Measurements from ENCODE around the gene SLF2.

Gene SLF2

DNA sequence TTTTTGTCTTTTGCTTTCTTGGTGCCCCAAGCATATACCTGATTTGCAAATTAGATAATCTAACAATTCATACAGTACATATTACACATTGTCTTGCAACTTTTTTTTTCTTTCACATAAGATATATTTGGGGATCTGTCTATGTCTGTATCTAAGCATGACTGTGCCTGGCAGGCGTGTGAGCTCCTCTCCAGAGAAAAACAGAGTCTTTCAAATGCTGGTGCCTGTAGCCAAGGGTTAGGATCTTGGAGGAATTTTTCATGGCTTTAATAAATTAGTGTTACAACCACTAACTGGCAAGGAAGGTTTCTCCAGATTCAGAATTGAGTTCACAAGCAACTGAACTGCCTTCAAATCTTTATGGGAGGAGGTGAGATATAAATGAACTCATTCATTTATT, 14.8 kb upstream of the SLF2 start:
- Histone ChIP-seq H3K9me3 (ENCODE audit: insufficient read depth, low read depth, low read length) (no peaks in the 10 kb centered on the region), H3K4me3 (ENCODE audit: low read depth, low read length) (no peak overlapping the region), H4K12ac (ENCODE audit: low read depth, low read length) (no peak overlapping the region), H3K4ac (ENCODE audit: low read depth, low read length) (no peak overlapping the region), H3K18ac (ENCODE audit: low read length) (no peak overlapping the region), H2BK12ac (ENCODE audit: low read length) (no peak overlapping the region), H3K27me3 (ENCODE audit: insufficient read depth, low read length) (no peaks in the 10 kb centered on the region), H3K27ac (ENCODE audit: low read depth, low read length) (no peak overlapping the region), H2AFZ (ENCODE audit: insufficient read depth, low read length, poor library complexity) (no peak overlapping the region), H2BK5ac (ENCODE audit: low read depth, low read length, poor library complexity) (no peak overlapping the region), H3K79me2 (ENCODE audit: control insufficient read depth, insufficient read depth, low read length, poor library complexity) (no peaks in the 10 kb centered on the region), H3K79me1 (ENCODE audit: low read length) (no peaks in the 10 kb centered on the region), H3K9ac (ENCODE audit: low read length) (no peak overlapping the region), H2AK5ac (ENCODE audit: low read length) (no peak overlapping the region), H3K14ac (ENCODE audit: low read length) (no peak overlapping the region), H3K23ac (ENCODE audit: low read length) (no peak overlapping the region), H4K8ac (ENCODE audit: low read depth, low read length) (no peak overlapping the region), H2BK120ac (ENCODE audit: insufficient read depth, low read length, poor library complexity) (no peak overlapping the region), H3K4me1 (ENCODE audit: control insufficient read depth in 1 of 2, insufficient read depth in 2 of 2, low read length in 2 of 2) (no peaks in the 10 kb centered on the region), H3K4me2 (ENCODE audit: low read length) (no peak overlapping the region), H4K91ac (ENCODE audit: low read depth, low read length) (no peak overlapping the region), H3K36me3 (ENCODE audit: control insufficient read depth in 1 of 2, insufficient read depth in 2 of 2, low read length in 2 of 2) (no peaks in the 10 kb centered on the region)
- DNase-seq, result no peak
- no CpG with 5 or more reads among the region's 1 CpG for WGBS (ENCODE audit: extremely low coverage, insufficient coverage, insufficient read length)

DNA sequence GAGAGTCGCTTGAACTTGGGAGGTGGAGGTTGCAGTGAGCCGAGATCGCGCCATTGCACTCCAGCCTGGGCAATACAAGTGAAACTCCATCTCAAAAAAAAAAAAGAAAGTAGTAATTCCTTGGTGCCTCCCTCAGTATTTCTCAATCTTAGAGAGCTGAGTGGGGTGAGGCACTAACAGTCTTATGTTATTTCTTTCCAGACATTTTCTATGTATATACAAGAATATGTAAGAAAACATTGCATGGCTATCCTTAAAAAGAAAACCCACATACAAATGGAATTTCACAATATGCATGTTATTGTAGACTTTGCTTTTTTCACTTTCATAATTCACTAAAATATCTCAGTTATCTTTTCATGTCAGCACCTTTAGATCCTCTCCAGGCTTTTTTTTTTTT, 13.6 kb upstream of the SLF2 start:
- no peaks in the 10 kb centered on the region for H3K36me3 ChIP-seq (ENCODE audit: control insufficient read depth in 1 of 2, insufficient read depth in 2 of 2, low read length in 2 of 2)
- H2BK12ac ChIP-seq (ENCODE audit: low read length), result no peak overlapping the region
- WGBS (ENCODE audit: extremely low coverage, insufficient coverage, insufficient read length), result no CpG with 5 or more reads among the region's 4 CpGs
- H3K23ac ChIP-seq (ENCODE audit: low read length), result no peak overlapping the region
- no peaks in the 10 kb centered on the region for H3K27me3 ChIP-seq (ENCODE audit: insufficient read depth, low read length)
- H2AFZ ChIP-seq (ENCODE audit: insufficient read depth, low read length, poor library complexity), result no peak overlapping the region
- no peak overlapping the region for H3K18ac ChIP-seq (ENCODE audit: low read length)
- H2AK5ac ChIP-seq (ENCODE audit: low read length), result no peak overlapping the region
- no peak overlapping the region for H3K4me3 ChIP-seq (ENCODE audit: low read depth, low read length)
- no peak for DNase-seq
- H2BK5ac ChIP-seq (ENCODE audit: low read depth, low read length, poor library complexity), result no peak overlapping the region
- H4K91ac ChIP-seq (ENCODE audit: low read depth, low read length), result no peak overlapping the region
- H3K9ac ChIP-seq (ENCODE audit: low read length), result no peak overlapping the region
- H3K4me2 ChIP-seq (ENCODE audit: low read length), result no peak overlapping the region
- no peak overlapping the region for H2BK120ac ChIP-seq (ENCODE audit: insufficient read depth, low read length, poor library complexity)
- no peaks in the 10 kb centered on the region for H3K79me2 ChIP-seq (ENCODE audit: control insufficient read depth, insufficient read depth, low read length, poor library complexity)
- H3K4ac ChIP-seq (ENCODE audit: low read depth, low read length), result no peak overlapping the region
- H4K12ac ChIP-seq (ENCODE audit: low read depth, low read length), result no peak overlapping the region
- no peaks in the 10 kb centered on the region for H3K9me3 ChIP-seq (ENCODE audit: insufficient read depth, low read depth, low read length)
- H3K27ac ChIP-seq (ENCODE audit: low read depth, low read length), result no peak overlapping the region
- H3K14ac ChIP-seq (ENCODE audit: low read length), result no peak overlapping the region
- H4K8ac ChIP-seq (ENCODE audit: low read depth, low read length), result no peak overlapping the region
- H3K79me1 ChIP-seq (ENCODE audit: low read length), result no peaks in the 10 kb centered on the region
- no peaks in the 10 kb centered on the region for H3K4me1 ChIP-seq (ENCODE audit: control insufficient read depth in 1 of 2, insufficient read depth in 2 of 2, low read length in 2 of 2)

DNA sequence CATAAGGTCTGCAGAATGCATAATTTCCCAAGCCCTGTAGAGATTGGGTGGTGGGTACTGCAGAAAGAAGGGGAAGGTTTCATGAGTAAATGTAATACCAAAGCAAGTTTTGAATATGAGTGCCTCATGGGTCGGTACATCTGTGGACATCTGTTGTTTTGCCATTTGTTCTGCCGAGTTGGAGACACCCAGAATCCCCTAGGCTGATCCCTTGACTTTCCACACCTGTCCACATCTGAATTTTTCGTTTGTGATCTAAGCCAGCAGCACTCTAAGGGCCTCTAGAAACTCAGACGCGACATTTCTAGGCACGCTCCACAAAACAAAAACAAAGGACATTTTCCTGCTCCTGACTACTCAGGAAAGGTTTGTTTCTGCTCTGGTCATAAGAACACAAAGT, 11.7 kb upstream of the SLF2 start:
- Histone ChIP-seq H3K79me2 (ENCODE audit: control insufficient read depth, insufficient read depth, low read length, poor library complexity) (no peaks in the 10 kb centered on the region), H4K12ac (ENCODE audit: low read depth, low read length) (no peak overlapping the region), H2BK12ac (ENCODE audit: low read length) (no peak overlapping the region), H3K27ac (ENCODE audit: low read depth, low read length) (no peak overlapping the region), H3K4me1 (ENCODE audit: control insufficient read depth in 1 of 2, insufficient read depth in 2 of 2, low read length in 2 of 2) (no peaks in the 10 kb centered on the region), H3K79me1 (ENCODE audit: low read length) (no peaks in the 10 kb centered on the region), H3K9ac (ENCODE audit: low read length) (no peak overlapping the region), H2BK5ac (ENCODE audit: low read depth, low read length, poor library complexity) (no peak overlapping the region), H3K4me3 (ENCODE audit: low read depth, low read length) (no peak overlapping the region), H2BK120ac (ENCODE audit: insufficient read depth, low read length, poor library complexity) (no peak overlapping the region), H2AK5ac (ENCODE audit: low read length) (no peak overlapping the region), H3K9me3 (ENCODE audit: insufficient read depth, low read depth, low read length) (no peaks in the 10 kb centered on the region), H3K4ac (ENCODE audit: low read depth, low read length) (no peak overlapping the region), H2AFZ (ENCODE audit: insufficient read depth, low read length, poor library complexity) (no peak overlapping the region), H3K27me3 (ENCODE audit: insufficient read depth, low read length) (no peaks in the 10 kb centered on the region), H4K8ac (ENCODE audit: low read depth, low read length) (no peak overlapping the region), H3K4me2 (ENCODE audit: low read length) (no peak overlapping the region), H4K91ac (ENCODE audit: low read depth, low read length) (no peak overlapping the region), H3K36me3 (ENCODE audit: control insufficient read depth in 1 of 2, insufficient read depth in 2 of 2, low read length in 2 of 2) (no peaks in the 10 kb centered on the region), H3K23ac (ENCODE audit: low read length) (no peak overlapping the region), H3K18ac (ENCODE audit: low read length) (no peak overlapping the region), H3K14ac (ENCODE audit: low read length) (no peak overlapping the region)
- DNase-seq, result no peak
- no CpG with 5 or more reads among the region's 6 CpGs for WGBS (ENCODE audit: extremely low coverage, insufficient coverage, insufficient read length)

DNA sequence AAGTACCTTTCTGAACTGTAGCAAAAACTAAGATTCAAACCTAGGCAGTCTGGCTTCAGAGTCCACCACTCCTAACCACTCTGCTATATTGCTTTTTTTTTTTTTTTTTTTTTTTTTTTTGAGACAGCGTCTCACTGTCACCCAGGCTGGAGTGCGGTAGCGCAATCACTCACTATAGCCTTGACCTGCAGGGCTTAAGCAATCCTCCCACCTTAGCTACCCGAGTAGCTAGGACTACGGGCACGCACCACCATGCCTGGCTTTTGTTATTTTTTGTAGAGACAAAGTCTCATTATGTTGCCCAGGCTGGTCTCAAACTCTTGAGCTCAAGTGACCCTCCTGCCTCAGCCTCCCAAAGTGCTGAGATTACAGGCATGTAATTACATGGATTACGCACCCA, 10.1 kb upstream of the SLF2 start:
- H3K9ac ChIP-seq (ENCODE audit: low read length), result no peak overlapping the region
- H3K4me2 ChIP-seq (ENCODE audit: low read length), result no peak overlapping the region
- H2BK5ac ChIP-seq (ENCODE audit: low read depth, low read length, poor library complexity), result no peak overlapping the region
- no peak overlapping the region for H3K4ac ChIP-seq (ENCODE audit: low read depth, low read length)
- no peak overlapping the region for H3K14ac ChIP-seq (ENCODE audit: low read length)
- no peak overlapping the region for H3K27ac ChIP-seq (ENCODE audit: low read depth, low read length)
- no peaks in the 10 kb centered on the region for H3K27me3 ChIP-seq (ENCODE audit: insufficient read depth, low read length)
- no peak overlapping the region for H4K8ac ChIP-seq (ENCODE audit: low read depth, low read length)
- no peaks in the 10 kb centered on the region for H3K9me3 ChIP-seq (ENCODE audit: insufficient read depth, low read depth, low read length)
- H2AFZ ChIP-seq (ENCODE audit: insufficient read depth, low read length, poor library complexity), result no peak overlapping the region
- no peak overlapping the region for H3K18ac ChIP-seq (ENCODE audit: low read length)
- H2AK5ac ChIP-seq (ENCODE audit: low read length), result no peak overlapping the region
- H4K91ac ChIP-seq (ENCODE audit: low read depth, low read length), result no peak overlapping the region
- H4K12ac ChIP-seq (ENCODE audit: low read depth, low read length), result no peak overlapping the region
- H3K4me1 ChIP-seq (ENCODE audit: control insufficient read depth in 1 of 2, insufficient read depth in 2 of 2, low read length in 2 of 2), result no peaks in the 10 kb centered on the region
- no peak overlapping the region for H2BK12ac ChIP-seq (ENCODE audit: low read length)
- no CpG with 5 or more reads among the region's 7 CpGs for WGBS (ENCODE audit: extremely low coverage, insufficient coverage, insufficient read length)
- H3K4me3 ChIP-seq (ENCODE audit: low read depth, low read length), result no peak overlapping the region
- H3K79me1 ChIP-seq (ENCODE audit: low read length), result no peaks in the 10 kb centered on the region
- no peaks in the 10 kb centered on the region for H3K36me3 ChIP-seq (ENCODE audit: control insufficient read depth in 1 of 2, insufficient read depth in 2 of 2, low read length in 2 of 2)
- no peak overlapping the region for H3K23ac ChIP-seq (ENCODE audit: low read length)
- no peak for DNase-seq
- H3K79me2 ChIP-seq (ENCODE audit: control insufficient read depth, insufficient read depth, low read length, poor library complexity), result no peaks in the 10 kb centered on the region
- no peak overlapping the region for H2BK120ac ChIP-seq (ENCODE audit: insufficient read depth, low read length, poor library complexity)
